HG02588 (cell line): ENCODE results near the gene CDH13.

Experiments
- ATAC-seq: cut with Tn5 transposase; IDR thresholded peaks from one replicate; pipeline ENCODE4 v1.9.1; 2021; ENCODE audit warnings: mild to moderate bottlenecking, moderate library complexity; ENCODE audit not compliant: unreplicated experiment

Gene CDH13

GRCh38 chr16:82626791-82627261 lies at the start of gene CDH13:
CDH13 (plus strand) TSS chr16:82626969.
- no peak for ATAC-seq

- ATAC-seq: no peak
Observed at GRCh38 chr16:82580298-82580890, 46.4 kb upstream of the CDH13 start.

- ATAC-seq: no peak
Observed at GRCh38 chr16:82582975-82583374, 43.8 kb upstream of the CDH13 start.

DNA sequence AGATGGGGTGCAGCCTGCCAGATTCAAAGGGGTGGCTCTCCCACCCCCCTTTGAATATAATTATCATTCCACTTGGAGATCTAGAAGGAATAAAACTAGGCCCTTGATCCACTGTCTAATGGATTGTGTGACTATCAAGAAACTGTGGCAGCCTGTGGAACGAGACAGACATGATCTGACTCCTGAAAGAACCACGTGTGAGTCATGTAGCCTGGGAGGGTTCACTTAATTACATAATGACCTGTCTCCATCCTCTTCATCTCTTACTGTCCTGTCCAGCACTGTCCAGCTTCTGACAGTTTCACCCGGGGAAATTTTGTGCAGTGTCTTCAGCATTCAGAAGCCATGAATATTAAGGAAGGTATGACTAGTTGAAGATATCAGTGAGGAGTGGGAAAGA lies 43.3 kb upstream of the CDH13 start:
- no peak for ATAC-seq

- no peak for ATAC-seq
Observed at GRCh38 chr16:82584553-82585152, 42.1 kb upstream of the CDH13 start.

GRCh38 chr16:82585675-82586074 lies 41.1 kb upstream of the CDH13 start:
- ATAC-seq: no peak

DNA sequence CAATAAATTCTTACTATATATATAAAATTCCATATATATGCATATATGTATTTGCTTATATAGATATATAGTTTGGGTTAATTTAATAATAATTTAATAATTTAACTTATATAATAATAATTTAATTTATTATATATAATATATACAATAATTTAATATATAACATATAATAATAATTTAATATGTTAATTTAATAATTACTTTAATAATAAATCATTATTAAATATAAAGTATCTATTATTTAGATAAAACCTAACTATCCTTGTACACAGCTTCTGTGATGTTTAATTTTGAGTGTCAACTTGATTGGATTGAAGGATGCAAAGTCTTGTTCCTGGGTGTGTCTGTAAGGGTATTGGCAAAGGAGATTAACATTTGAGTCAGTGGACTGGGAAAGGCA lies 40.6 kb upstream of the CDH13 start:
- ATAC-seq: no peak

DNA sequence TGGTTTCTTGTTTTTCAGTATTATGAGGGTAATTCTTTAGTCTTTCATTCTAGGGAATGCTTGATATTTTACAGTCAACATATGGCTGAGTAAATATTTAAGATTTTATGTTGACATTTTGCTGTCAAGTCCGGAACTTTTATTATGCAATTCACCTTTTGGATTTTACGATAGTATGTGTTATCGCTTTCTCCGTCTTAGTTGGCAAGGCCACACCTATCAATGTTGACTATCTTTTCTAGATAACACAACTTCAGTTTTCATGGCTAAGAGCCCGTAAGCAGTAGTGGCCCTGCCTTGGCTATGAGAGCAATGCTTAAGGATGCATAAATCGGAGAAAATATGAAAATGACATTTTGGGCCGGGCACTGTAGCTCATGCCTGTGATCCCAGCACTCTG lies 39.5 kb upstream of the CDH13 start:
- no peak for ATAC-seq

DNA sequence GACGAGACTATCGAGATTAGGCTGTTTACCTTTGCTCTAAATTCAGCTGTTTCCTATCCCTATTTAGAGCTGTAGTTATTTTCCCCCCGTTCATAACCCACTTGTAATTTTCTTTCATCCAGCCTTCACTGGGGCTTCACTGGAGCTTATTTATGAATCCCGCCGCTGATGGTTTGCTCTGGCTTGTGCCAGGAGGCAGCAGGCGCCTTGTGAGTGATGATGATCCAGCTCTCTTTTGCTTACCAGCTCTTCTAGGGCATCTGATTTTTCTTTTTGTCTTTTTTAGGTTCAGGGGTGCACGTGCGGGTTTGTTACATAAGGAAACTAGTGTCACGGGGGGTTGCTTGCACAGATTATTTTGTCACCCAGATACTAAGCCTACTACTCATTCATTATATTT lies 37.4 kb upstream of the CDH13 start:
- ATAC-seq: no peak

DNA sequence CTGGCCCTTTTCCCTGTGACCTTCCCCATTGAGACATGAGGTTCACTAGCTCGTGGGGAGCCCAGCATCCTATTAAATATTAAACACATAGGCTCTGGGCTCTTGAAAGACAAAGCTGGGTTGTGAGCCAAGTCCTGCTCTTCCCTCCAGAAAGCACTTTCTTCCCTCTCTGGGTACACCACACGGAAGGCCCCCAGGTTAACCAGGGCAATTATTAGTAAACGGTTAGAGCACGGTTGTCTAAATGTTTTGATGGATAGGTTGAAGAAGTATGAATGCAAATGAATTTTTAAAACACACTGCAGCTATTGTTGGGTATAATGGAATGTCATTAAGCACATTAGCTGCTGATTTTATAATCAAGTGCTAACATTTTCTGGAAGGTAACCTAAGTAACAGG lies 32.7 kb upstream of the CDH13 start:
- ATAC-seq: no peak

DNA sequence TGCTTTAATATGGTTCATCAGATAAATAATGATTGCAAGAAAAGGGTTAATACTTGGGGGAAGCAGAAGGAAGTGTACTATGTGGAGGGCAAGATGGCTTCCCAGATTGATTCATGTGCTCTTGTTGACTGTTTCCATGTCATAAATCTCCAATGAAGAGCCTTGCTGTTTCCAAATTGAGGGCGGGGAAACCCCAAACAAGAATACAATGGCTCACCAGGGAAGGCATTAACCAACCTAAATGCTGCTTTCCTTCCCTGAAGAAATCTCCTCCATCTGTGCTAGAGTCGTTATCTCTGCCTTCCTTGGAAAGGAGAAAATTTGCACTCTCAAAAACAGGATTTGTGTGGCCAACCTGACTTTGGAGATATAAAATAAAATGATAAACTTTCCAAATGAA lies 28.0 kb upstream of the CDH13 start:
- ATAC-seq: no peak

- ATAC-seq: no peak
Observed at GRCh38 chr16:82601989-82602640, 24.7 kb upstream of the CDH13 start.

- no peak for ATAC-seq
Observed at GRCh38 chr16:82603784-82604411, 22.9 kb upstream of the CDH13 start.

DNA sequence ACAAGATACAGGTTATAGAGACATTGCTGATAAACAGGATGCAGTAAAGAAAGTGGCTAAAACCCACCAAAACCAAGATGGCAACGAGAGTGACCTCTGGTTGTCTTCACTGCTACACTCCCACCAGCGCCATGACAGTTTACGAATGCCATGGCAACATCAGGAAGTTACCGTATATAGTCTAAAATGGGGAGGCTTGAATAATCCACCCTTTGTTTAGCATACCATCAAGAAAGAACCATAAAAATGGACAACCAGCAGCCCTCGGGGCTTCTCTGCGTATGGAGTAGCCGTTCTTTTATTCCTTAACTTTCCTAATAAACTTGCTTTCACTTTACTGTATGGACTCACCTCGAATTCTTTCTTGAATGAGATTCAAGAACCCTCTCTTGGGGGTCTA lies 21.7 kb upstream of the CDH13 start:
- ATAC-seq: no peak

DNA sequence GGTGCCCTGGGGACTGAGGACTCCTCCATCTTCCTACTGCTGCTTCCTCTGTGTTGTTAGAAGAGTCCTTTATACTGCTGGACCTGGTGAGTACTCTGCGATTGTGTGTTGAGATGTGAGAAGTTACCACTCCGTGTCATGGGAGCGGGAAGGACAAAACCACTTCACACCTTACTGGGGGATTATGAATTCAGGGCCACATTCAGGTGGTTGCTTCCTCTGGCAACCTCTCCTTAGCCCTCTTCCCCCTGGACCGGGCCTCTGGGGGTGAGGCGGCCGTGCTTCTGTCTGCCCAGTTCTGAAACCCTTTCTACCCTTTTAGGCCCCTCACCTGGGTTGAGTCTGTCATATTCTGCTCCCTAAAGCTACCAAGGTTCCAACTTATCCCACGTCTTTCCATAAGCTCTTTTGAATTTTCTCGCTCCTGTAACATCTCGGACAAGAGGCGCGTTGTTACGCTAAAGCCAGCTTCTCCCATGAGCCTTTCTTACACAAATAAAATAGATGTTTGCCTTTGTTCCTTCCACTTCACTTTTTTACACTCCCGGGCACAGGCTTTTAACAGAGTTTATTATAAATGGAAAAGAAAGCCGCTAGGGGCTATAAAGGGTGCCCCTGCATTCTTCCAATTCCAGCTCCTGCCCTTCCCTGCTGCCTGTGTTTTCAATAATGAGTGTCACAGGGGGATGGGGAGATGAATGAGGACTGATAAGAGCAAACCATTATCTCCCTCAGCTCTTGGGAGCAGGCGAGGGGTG lies 20.7 kb upstream of the CDH13 start:
- no peak for ATAC-seq

DNA sequence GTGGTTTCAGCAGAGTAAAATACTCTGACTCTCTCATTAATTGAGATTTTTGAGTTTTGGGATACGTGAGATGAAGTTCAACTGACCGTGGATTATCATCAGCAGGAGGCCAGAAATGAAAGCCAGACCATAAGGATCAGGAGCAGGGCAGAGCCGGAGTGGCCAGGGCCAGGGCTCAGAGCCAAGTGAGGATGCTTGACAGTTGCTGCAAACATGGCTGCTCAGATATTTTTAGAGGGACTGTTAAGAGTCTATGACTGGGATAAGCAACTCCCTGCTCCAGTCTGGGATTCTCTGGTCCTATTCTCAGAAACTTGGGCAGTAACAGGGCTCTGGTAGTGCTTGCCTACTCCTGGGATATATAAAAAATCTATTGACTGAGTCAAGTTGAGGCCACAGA lies 17.6 kb upstream of the CDH13 start:
- ATAC-seq: no peak

- ATAC-seq: no peak
Observed at GRCh38 chr16:82612263-82612662, 14.5 kb upstream of the CDH13 start.

DNA sequence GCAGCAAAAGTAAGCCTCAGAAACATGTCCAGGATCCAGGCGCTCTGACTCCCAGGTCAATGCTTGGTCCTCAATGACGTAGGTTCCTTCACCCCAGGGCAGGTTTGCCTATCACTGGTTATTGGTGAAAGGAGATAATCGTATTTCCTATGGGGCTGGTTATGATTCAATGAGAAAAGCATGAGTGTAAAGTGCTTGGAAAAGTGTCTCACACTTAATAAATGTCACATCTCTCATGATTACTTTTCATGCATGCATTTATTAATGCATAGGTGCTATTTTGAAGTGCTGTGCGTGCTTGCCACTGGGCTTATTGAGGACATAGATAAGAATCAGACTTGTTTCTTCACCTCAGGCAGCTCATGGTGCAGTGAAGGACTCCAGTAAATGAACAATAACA lies 10.4 kb upstream of the CDH13 start:
- no peak for ATAC-seq

- ATAC-seq: no peak
Observed at GRCh38 chr16:82621781-82622180, 5.0 kb upstream of the CDH13 start.

- ATAC-seq: no peak
Observed at GRCh38 chr16:82623241-82623640, 3.5 kb upstream of the CDH13 start.
